Keratinocyte (primary cell): ENCODE data around the gene RNF215. TPM values are rescaled to one million over a fixed set of nuclear protein-coding genes. Genes with fewer than 3 reads are reported as not detected.

Experiments
- DNase-seq: peaks from one replicate; pipeline ENCODE4 v3.0.0-alpha.2; 2011; ENCODE audit warnings: low read depth, missing footprints, low spot score
- FAIRE-seq: peaks from 2 replicates; lab custom pipeline; 2011; peaks lifted over from hg19 to GRCh38; lab: Jason Lieb, UNC
- H2AFZ ChIP-seq: 2 replicates; pipeline ENCODE4 v1.6.0; 2012; ENCODE audit warnings: low read length, control low read depth, inconsistent platforms; ENCODE audit not compliant: control insufficient read depth
- H3K27ac ChIP-seq: 2 replicates; pipeline ENCODE4 v1.5.1; 2011; ENCODE audit warnings: low read length; ENCODE audit not compliant: control insufficient read depth, insufficient read depth
- H3K27me3 ChIP-seq: 3 replicates; pipeline ENCODE4 v1.6.0; 2011; ENCODE audit warnings: low read length; ENCODE audit not compliant: control insufficient read depth, insufficient read depth; ENCODE audit errors: extremely low read depth
- H3K36me3 ChIP-seq, 2 experiments: 2 replicates in 1 of 2; 3 replicates in 1 of 2; pipeline ENCODE4 v1.5.1; 2011; ENCODE audit warnings: low read length in 2 of 2, mild to moderate bottlenecking in 1 of 2; ENCODE audit not compliant: control insufficient read depth in 2 of 2, insufficient read depth in 2 of 2; ENCODE audit errors: extremely low read depth in 1 of 2
- H3K4me1 ChIP-seq: 3 replicates; pipeline ENCODE4 v1.5.1; 2011; ENCODE audit warnings: low read length; ENCODE audit not compliant: control insufficient read depth, insufficient read depth; ENCODE audit errors: extremely low read depth
- H3K4me2 ChIP-seq: 3 replicates; pipeline ENCODE4 v1.6.0; 2011; ENCODE audit warnings: low read depth, low read length; ENCODE audit not compliant: control insufficient read depth, insufficient read depth; ENCODE audit errors: extremely low read depth
- H3K4me3 ChIP-seq, 3 experiments: fragments of 200-600 bp in 1 of 3; sonication (generic) in 1 of 3; 2 replicates in 2 of 3; 3 replicates in 1 of 3; pipeline ENCODE4 v1.5.1; 2011 to 2016; ENCODE audit warnings: low read length in 3 of 3, mild to moderate bottlenecking in 3 of 3, control low read depth in 2 of 3, inconsistent platforms in 1 of 3, low read depth in 1 of 3, mixed read lengths in 1 of 3, mixed run types in 1 of 3, moderate library complexity in 1 of 3; ENCODE audit not compliant: control insufficient read depth in 2 of 3, insufficient read depth in 2 of 3; ENCODE audit errors: extremely low read depth in 1 of 3
- H3K79me2 ChIP-seq: 2 replicates; pipeline ENCODE4 v1.6.0; 2012; ENCODE audit warnings: low read length; ENCODE audit not compliant: control insufficient read depth, insufficient read depth
- H3K9ac ChIP-seq: 3 replicates; pipeline ENCODE4 v1.6.0; 2011; ENCODE audit warnings: low read length; ENCODE audit not compliant: control insufficient read depth, insufficient read depth; ENCODE audit errors: extremely low read depth
- H3K9me1 ChIP-seq: 3 replicates; pipeline ENCODE4 v1.6.0; 2011; ENCODE audit warnings: low read length; ENCODE audit not compliant: control insufficient read depth, insufficient read depth; ENCODE audit errors: extremely low read depth
- H3K9me3 ChIP-seq: 2 replicates; pipeline ENCODE4 v1.5.1; 2012; ENCODE audit warnings: low read depth, low read length; ENCODE audit not compliant: control insufficient read depth
- H4K20me1 ChIP-seq: 3 replicates; pipeline ENCODE4 v1.6.0; 2011; ENCODE audit warnings: low read length; ENCODE audit not compliant: control insufficient read depth, insufficient read depth; ENCODE audit errors: extremely low read depth
- CTCF ChIP-seq, 3 experiments: IDR thresholded peaks in 1 of 3; conservative IDR thresholded peaks in 1 of 3; optimal IDR thresholded peaks in 1 of 3; 2 replicates in 2 of 3; 3 replicates in 1 of 3; pipeline versions ENCODE3 to v1.5.1; 2011; ENCODE audit warnings: low read length in 3 of 3, mild to moderate bottlenecking in 3 of 3, moderate library complexity in 2 of 3, control low read depth in 1 of 3, inconsistent platforms in 1 of 3; ENCODE audit not compliant: insufficient read depth in 2 of 3; ENCODE audit errors: extremely low read depth in 1 of 3
- EZH2 ChIP-seq: IDR thresholded peaks from one replicate; pipeline ENCODE4 v1.6.1; 2012; ENCODE audit warnings: inconsistent platforms, mild to moderate bottlenecking, low read length, moderate library complexity
- dilution Hi-C: fragments of 300-500 bp; cut with MboI; formaldehyde crosslinking; loops from one replicate; pipeline ENCODE4 v1.7.0; 2020; ENCODE audit warnings: low sequenced_read_pairs; ENCODE audit not compliant: extremely low pct_ligation_motif_present
- polyA plus RNA-seq, 5 experiments: library from polyadenylated mRNA; depleted of rRNA in 3 of 5; stranded (reverse) in 3 of 5; stranded (forward) in 1 of 5; unstranded in 1 of 5; fragments of >200 nt; gene quantifications; 1 replicate in 1 of 5; 2 replicates in 3 of 5; 3 replicates in 1 of 5; pipeline versions ENCODE4 v1.2.1 to v1.2.3, GENCODE V29; 2011 to 2012; ENCODE audit warnings: missing spikeins in 2 of 5, low read depth in 1 of 5, low replicate concordance in 1 of 5

The RNF215 gene
- polyA plus RNA-seq, 1 donor (not counting 4 experiments of a cell fraction or from before 2014, with no cell fraction given): 8.3 TPM

GRCh38 chr22:30344447-30345200 lies 42.6 kb downstream of the RNF215 start:
- Histone ChIP-seq H3K9me1 (no peaks in the 10 kb centered on the region), H3K27ac (no peak overlapping the region), H3K4me2 (no peak overlapping the region), H3K9ac (no peak overlapping the region), H3K79me2 (peaks cover 29% of the 10 kb centered on the region), H3K4me1 (no peaks in the 10 kb centered on the region), H3K27me3 (no peaks in the 10 kb centered on the region), H3K36me3 (peaks cover 57 to 64% of the 10 kb centered on the region in 2 experiments), H4K20me1 (peaks cover 2% of the 10 kb centered on the region), H3K9me3 (no peaks in the 10 kb centered on the region), H3K4me3 (no peak overlapping the region), H2AFZ (no peak overlapping the region)
- TF ChIP-seq EZH2 (no peak), CTCF (optimal IDR thresholded peaks at IDR 0.05 in 1 of 3, IDR thresholded peaks at IDR 0.05 in 1 of 3, conservative IDR thresholded peaks at IDR 0.05 in 1 of 3; ENCODE audit: extremely low read depth in 1 of 3, insufficient read depth in 2 of 3, low read length in 3 of 3) (no peak)
- dilution Hi-C loops: no loop called here
- FAIRE-seq (no peak), DNase-seq (no peak)

GRCh38 chr22:30340911-30341685 lies 46.1 kb downstream of the RNF215 start:
- Histone ChIP-seq H3K4me3 (no peak overlapping the region), H3K4me2 (no peak overlapping the region), H3K27me3 (no peaks in the 10 kb centered on the region), H3K9me3 (no peaks in the 10 kb centered on the region), H3K9me1 (no peaks in the 10 kb centered on the region), H3K79me2 (peaks cover 3% of the 10 kb centered on the region), H2AFZ (no peak overlapping the region), H4K20me1 (no peaks in the 10 kb centered on the region), H3K9ac (no peak overlapping the region), H3K36me3 (peaks cover 70% of the 10 kb centered on the region in 2 experiments), H3K4me1 (no peaks in the 10 kb centered on the region), H3K27ac (no peak overlapping the region)
- DNase-seq (no peak), FAIRE-seq (no peak)
- TF ChIP-seq EZH2 (no peak), CTCF (optimal IDR thresholded peaks at IDR 0.05 in 1 of 3, IDR thresholded peaks at IDR 0.05 in 1 of 3, conservative IDR thresholded peaks at IDR 0.05 in 1 of 3; ENCODE audit: extremely low read depth in 1 of 3, insufficient read depth in 2 of 3, low read length in 3 of 3) (no peak)
- dilution Hi-C loops: no loop called here
